ENCODE data around the gene AXL.
"Not testable (repeated sequence)": the region's sequence is repeated elsewhere in the genome, so short reads cannot be mapped to it uniquely, and the experiment has no call there.

AXL gene

DNA sequence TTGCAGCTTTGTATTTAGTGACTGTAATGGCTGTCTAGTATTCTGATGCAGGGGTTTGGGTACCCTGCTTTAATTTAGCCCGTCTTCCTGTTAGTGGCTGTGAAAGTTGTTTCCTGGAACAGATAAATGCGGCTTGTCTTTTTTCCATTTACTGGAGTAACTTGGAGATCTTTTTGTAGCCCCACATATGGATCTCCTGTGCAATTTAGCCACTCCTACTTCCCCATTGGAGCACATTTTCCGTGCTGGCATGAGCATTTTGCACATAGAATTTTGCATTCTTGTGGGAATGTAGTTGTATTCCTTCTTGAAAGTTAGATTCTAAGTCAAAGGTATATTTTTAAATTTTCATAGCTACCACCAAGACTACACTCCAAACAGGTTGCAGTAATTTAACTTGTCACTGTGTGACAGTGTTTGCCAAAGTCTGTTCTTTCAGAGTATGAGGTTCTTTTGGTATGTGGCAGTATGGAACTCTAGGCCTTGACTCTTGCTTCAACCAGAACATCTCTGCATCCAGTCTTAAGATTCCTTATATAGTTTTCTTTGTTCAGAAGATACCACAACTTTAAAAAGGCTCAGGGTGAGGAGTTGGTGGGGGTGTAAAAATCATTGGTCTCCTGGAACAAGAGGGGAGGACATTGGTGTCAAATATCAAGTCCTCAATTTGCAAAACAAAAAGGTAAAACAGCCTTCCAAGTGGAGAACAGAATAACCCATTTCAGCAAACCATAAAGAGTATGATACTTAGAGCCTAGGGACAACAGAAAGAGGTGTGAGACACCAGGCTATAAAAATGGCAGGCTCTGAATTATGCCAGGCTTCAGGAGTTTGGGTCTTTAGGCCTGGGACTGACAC is 69.9 kb downstream of the AXL start:
- DNase-seq: no peak

DNA sequence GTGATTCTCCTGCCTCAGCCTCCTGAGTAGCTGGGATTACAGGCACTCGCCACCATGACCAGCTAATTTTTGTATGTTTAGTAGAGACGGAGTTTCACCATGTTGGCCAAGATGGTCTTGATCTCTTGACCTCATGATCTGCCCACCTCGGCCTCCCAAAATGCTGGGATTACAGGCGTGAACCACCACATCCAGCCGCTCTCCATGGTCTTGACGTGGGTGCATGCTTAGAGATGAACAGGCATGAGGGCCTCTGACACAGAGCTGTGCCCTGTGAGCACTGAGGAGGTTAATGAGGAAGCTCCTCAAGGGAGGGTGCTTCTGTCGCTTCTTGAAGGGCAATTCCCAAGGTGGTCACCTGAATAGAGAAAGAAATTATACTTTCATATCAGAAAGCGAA is 70.8 kb downstream of the AXL start:
- not testable (repeated sequence) for DNase-seq

DNA sequence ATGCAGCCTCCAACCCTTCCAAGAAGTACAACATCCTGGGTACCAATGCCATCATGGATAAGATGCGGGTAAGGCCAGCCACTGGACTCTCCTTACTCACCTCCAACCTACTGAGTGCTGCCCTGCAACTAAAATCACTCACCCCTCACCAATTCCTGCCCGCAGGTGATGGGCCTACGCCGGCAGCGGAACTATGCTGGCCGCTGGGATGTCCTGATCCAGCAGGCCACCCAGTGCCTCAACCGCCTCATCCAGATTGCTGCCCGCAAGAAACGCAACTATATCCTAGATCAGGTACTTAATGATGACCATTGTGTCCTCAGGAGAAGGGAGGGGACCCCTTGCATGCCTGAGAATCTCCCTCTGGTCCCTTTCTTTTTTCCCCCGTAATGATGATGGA is 75.4 kb downstream of the AXL start:
- no peak for DNase-seq

DNA sequence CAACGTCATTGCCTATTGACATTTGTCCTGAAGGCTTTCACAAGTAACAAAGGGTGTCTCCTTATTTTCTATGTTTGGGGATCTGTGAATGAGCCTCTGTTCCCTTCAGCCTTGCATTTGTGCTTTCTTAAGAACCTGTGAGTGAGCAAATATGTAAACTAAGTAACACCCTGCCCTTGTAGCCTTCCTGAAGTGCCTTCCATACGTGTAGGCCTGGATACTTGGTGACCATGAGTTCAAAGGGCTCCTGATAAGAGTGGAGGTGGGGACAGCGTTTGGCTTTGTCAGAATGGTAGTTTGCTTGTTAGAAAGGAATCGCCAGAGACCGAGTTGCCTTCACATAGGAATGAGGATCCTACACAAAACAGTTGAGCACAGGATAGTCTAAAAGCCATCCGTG is 76.5 kb downstream of the AXL start:
- no peak for DNase-seq

DNA sequence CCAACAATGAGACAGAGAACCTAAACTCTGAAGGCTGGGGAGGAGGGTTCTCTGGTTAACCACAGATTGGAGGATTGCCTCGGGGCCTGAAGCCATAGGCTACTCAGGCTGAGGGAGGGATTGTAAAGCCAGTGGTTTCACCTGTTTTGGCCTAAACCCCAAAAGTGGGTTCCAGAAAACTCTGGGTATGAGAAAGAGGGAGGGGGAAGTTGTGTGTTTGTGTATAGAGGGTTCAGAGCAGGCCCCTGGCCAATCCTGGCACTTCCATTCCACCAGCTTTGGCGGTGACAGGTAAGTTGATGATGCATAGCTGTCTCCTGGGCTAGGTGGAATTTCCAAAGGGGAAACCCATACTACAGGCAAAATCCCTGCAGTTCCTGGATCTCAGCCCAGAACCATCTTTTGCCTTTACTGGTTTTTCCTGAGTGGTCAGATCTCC is 77.4 kb downstream of the AXL start:
- DNase-seq: no peak

DNA sequence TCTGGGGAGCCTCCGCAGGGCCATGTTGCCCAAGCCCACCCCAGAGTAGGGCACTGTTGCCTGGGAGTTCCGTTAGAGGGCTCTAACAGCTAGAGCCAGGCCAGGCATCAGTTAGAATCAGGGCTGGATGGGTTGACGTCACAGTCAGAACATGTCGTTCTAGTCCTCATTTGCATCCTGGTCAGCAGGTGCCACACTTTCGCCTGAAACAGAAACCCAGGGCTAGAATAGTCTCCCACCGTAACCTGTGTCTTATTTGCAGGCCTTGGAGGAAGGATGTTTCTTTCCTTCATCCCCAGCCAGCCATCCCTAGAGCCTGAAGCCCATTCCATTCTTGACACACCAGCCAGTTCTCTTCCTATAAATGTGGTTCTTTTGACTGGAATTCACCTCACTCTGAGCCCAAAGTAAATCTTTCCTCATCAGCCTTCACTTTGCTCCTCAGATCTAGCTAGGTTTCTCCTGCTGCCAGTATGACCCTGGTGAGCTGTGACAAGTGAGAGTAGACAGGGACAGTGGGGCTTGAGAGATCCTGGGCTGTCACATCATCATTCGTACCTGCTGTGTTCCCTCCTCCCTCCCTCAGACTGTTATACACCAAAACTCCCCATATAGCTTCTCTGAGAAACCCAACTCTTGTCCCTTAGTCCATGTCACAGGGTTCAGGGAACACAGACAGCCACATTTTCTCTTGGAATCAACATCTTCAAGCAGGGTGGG is 78.8 kb downstream of the AXL start:
- no peak for DNase-seq

DNA sequence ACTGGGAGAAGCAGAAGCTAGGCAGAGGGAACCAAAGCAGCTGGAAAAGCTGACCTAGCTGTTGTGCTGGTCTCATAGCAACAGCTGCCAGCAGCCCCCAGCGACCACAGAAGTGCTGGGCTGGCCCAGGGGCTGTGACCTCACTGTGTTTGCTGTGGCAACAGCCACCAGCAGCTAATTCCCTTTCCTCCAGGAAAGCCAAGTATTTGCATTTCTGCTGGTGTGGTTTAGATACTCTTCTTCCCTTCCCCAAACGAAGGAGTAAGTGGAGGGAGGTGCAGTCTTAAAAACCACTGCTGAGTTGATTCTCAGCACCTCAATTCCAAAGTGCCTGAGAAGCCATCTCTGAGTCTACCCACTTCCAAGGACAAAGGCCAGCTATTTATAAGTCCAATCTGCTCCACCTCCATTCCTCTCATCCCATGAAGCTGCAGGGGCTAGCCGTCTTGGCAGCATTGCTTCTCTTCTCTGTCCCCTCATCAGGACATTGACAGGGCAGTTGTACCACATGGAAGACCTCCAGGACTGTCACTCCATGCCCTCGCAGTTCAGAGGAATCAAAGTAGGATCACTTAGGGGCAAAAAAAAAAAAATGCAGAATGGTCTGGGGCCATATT is 79.4 kb downstream of the AXL start:
- DNase-seq: peak; percentile 52

DNA sequence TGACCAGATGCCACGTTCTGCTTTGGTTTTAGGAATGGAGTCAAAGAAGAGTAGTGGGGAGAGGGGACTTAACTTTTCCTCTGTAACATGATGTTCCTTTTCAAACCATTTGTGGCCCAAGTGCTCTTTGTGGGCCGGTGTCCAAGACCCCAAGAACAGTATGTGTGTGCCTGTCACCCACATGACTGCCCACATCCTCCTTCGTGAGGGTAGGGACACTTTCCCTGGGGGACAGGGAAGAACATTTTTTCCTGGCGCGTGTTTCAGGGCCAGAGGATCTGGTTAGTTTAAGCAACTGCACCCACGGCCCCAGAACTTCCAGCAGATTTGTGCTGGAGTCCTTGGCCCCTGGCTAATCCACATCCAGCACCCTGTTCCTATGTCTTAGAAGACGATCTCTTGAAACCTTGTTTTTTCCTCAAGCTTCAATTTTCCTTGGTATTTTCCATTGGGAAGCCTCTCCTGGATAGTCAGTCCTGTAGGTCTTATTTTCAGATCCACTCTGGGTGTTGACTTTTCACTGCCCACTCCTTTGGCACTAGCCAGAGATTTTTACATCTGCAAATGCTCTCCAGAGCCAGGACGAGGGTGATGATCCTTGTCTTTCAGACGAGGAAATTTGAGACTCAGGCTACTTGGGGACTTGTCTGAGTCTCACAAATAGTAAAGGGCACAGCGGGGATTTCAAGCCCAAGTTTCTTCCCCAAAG is 80.2 kb downstream of the AXL start:
- DNase-seq: no peak

DNA sequence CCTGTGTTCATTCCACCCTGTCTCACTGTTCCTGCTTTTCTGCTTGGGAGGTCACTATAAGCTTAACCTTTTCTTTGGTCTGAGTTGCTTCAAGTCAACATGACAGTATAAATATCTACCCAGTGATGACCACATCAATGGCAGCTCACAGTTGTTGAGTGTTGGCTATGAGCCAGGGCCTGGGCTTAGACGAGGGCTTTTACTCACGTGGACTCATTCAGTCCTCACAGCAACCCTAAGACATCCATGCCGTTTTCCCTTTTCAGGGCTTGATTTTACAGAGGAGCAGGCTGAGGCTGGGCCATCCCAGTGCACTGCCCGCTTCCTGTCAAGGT is 80.7 kb downstream of the AXL start:
- DNase-seq: no peak

DNA sequence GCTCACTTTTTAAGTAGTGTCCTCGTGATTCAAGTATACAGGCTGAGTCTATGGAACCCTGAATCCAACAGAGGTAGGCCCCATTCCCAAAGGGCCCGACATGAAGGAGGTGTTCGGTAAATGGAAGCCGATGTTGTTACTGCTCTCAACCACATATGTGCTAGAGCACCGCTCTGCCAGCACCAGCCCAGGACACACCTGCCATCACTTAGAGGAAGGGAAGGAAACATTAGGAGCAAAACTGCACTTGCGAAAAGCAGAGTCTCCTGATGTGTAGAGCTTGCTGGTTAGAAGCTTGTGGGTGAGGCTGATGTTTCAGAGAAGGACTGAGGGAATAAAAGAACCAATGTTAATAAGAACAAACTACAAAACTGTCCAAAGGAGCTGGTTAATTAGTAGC is 81.5 kb downstream of the AXL start:
- no peak for DNase-seq

DNA sequence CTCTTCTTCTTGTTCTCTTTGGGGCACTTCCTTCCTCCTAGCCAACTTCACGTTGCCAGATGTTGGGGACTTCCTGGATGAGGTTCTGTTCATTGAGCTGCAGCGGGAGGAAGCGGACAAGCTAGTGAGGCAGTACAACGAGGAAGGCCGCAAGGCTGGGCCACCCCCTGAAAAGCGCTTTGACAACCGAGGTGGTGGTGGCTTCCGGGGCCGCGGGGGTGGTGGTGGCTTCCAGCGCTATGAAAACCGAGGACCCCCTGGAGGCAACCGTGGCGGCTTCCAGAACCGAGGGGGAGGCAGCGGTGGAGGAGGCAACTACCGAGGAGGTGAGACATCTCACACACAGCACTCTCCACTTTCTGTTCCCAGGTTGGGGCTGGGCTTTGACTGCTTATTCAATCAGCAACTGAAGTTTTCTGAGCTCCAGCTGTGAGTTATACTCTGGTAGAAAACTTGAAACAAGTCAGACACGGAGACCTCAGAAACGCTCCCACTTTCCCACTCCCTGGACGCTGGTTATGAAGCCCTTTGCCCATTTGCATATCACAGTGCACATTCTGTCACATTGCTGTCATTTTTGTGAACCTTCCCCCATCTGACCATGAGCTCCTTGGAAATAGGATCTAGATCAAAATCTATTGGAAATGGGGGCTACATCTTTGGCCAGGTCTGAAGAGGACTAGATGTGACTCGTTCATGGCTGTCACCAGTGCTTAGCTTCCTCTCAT is 83.8 kb downstream of the AXL start:
- DNase-seq: peak; percentile 87

DNA sequence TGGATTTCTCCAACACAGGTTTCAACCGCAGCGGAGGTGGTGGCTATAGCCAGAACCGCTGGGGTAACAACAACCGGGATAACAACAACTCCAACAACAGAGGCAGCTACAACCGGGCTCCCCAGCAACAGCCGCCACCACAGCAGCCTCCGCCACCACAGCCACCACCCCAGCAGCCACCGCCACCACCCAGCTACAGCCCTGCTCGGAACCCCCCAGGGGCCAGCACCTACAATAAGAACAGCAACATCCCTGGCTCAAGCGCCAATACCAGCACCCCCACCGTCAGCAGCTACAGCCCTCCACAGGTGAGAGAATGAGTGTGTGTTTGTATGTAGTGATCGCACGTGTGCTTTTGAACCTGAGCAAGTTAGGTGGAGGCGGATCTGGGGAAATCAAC is 84.9 kb downstream of the AXL start:
- no peak for DNase-seq

DNA sequence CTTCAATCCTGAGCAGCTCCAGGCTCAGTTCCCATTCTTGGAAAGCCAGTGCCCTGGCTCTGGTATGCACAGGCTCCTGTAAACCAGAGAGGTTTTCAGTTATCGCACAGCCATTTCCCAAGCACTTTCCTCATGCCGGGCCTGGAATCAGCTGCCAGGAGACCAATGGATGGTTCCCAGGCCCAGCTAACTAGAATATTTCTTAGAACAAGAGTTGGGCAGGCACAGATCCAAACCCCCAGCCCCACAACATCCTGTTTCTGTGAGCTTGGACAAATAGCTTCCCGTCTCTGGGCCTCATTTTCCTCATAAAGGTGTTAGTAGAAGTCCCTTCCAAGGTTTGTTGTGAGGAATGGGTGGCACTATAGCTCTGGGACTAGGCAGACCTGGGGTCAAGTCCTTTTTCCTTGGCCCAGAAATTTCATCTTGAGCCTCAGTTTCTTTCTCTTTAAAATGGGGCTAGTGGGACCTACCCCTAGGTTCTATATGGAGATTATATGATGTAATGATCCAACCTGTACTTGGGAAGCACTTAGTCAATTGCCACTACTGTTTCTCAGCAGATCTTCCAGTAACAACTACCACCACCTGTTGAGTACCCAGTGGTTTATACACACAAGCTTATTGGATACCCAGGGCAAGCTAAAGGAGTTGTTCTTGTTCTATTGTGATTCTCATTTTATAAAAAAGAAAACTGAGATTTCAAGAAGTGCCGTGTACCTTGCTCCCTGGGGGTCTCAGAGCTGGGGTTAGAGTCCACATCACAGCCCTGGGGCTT is 85.9 kb downstream of the AXL start:
- DNase-seq: no peak

DNA sequence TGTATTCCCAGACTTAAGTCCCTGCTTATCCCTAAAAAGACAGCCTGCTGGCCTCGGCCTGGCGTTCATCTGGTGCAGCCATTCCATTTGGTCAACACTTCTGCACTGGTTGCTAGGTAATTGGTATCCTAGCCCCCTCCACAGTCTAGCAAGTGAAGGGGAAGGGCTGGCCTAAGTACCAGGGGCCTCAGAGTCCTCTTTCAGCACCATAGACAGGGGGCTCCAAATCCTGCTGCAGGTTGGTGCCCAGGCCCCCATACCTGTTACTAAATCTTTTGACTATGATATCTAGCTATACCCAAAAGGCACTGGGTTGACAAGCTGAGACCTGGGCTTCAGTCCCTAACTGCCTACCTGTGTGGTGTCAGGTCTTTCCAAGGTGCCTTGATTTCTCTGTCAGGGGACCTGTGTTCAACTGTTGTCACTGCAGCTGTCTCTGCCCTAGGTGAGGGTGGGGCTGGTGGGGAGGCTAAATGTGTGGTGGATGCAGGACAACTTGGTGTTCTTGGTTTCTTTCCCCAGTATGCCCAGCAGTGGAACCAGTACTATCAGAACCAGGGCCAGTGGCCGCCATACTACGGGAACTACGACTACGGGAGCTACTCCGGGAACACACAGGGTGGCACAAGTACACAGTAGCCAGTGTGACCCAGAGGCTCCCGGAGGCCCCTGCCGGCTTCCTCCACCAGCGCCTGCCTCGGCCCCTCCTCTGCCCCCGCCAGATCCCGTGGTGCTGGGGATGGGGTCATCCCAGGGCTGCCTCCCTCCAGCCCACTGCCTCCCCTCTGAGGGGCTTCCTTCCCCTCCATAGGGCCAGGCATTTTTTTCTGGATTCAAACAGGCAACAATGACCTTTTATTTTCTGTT is 87.1 kb downstream of the AXL start:
- no peak for DNase-seq

DNA sequence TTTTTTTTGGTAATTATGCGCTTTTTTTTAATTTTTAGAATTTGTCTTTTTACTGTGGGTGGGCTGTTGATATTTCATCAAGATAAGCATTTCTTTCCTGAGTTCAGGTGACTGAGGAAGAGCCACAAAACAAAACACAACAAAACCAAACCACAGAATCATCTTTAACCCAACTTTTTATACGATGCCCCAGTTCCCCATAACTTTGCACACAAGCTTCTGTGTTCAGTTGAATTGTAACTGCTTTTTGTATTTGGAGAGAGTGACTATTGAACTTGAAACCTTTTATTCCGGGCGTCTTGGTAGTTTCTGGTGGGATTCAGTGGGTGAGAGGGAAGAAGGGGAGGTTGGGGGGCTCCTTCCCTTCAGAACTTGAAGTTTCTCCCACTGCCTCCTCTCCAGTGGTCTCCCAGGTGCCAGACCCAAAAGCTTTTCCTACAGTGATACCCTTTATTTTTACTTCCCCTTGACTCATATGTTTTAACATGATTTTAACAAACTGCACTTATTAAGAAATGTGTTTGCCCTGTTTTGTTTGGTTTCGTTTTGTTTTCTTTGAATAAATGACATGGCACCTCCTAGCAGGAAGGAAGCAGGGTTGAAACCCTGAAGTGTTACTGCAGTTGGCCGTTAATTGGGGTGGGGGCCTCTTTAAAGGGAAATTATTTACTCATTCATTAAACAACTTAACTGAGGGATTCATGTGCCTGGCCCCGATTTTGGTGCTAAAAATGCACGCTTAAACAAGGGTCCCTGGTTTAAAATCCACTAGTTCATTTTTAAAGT is 88.3 kb downstream of the AXL start:
- DNase-seq: no peak

DNA sequence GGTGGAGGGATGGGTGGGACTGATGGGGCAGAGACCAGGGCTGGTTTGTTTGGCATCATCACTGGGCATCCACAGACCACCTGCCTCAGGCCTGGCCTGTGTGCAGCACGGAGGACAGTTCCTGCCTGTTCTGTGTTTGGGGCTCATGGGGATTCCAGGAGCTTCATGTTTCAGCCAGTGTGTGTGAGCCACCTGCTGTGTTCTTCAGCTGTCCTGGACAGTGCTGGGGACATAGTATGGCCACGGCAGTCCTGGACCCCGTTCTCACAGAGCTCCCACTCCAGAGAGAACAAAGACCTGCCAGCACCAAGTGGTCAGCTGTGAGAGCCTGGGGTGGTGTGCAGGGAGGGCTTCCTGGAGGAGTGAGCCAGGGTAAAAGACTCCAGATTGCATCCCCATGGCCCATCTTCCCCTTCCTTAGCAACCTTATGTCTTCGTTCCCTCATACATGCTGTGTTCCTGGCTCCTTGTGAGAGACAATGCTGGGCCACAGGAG is 89.0 kb downstream of the AXL start:
- DNase-seq: no peak

DNA sequence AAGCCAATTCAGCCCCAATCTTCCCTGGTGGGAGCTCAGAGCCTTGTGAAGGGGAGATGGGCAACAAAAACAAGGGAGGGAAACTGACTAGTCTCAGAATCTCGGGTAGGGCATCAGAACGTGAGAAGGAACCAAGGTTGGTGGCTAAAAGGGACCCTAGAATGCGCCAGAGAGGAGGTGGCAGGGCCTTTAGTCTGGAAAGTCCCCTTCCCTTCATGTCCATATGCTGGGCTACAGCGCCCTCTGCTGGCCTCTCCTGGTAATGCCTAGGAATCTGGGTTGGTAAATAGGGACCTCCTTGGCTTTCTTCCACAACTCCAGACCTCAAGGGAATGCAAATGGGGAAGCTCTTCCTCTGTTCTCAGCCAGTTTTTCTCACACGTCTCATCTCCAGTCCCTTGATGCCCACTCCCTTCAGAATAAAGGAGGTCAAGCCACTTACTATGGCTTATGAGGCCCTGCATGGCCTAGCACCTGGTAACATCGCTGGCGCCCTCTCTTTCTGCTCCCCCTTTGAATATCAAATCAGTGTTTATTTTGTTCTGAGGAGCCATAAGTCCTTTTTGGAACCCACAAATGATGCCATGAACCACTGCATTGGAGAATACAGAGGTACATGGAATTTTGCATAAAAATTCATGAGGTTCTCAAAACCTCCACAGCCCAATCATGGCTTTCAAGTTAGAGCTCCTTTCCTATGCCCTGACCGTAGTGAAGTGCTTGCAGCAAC is 89.6 kb downstream of the AXL start:
- peak; percentile 99 for DNase-seq

DNA sequence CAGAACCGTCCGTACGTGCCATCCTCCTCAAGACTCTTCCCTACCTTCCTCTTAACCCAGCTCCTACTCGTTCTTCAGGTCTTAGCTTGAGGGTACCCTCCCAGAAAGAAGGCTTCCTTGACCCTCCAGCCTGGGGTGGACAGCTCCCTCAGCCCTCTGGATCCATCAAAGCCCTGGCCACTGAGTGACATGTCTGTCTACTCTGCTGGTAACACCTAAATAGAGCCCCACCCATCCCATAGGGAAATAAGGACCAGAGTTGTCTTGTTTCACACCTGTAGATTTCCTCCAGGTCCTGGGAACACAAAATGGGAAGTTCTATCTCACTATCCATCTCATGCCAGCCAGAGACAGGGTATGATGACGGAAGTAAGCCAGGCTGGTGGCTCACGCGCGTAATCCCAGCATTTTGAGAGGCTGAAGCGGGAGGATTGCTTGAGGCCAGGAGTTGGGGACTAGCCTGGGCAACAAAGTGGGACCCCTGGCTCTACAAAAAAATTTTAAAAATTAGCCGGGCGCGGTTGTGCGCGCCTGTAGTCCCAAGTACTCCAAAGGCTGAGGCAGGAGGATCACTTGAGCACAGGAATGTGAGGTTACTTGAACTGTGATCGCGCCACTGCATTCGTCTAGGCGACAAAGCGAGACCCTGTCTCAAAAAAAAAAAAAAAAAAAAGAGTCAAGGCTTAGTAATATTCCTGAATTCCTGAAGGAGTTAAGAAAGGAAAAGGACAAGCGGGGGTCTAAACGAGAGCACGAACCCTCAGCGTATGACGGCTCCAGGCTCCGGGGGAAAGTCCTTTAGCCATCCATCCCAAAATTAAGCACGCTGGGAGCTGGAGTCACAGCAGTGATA is 90.4 kb downstream of the AXL start:
- DNase-seq: peak; percentile 47

Data from stimulated activated CD8-positive, alpha-beta memory T cell treated with anti-CD3 and anti-CD28 coated beads, Interleukin-4, amount 100 ng/mL, for 48 hours (primary cell).